Islet of Langerhans (tissue), 1 donor: ENCODE results near the gene KCNMA1.
A peak's percentile ranks its signal among the peaks of the same experiment; 100 is the strongest.
"Not testable (repeated sequence)": the region's sequence is repeated elsewhere in the genome, so short reads cannot be mapped to it uniquely, and the experiment has no call there.

Source experiments
- FAIRE-seq: peaks from one replicate; lab custom pipeline; 2011; peaks lifted over from hg19 to GRCh38; lab: Jason Lieb, UNC

Gene KCNMA1

GRCh38 chr10:77412573-77413133 is 225.0 kb downstream of the KCNMA1 start:
- not testable (repeated sequence) for FAIRE-seq

- no peak for FAIRE-seq
These were observed 225.8 kb downstream of the KCNMA1 start for GRCh38 chr10:77411805-77412204.

GRCh38 chr10:77410523-77410922 is 227.1 kb downstream of the KCNMA1 start:
- FAIRE-seq, result no peak

GRCh38 chr10:77409697-77410471 is 227.7 kb downstream of the KCNMA1 start:
- no peak for FAIRE-seq

GRCh38 chr10:77408259-77408658 is 229.3 kb downstream of the KCNMA1 start:
- FAIRE-seq, result no peak

- FAIRE-seq, result no peak
These were observed 230.7 kb downstream of the KCNMA1 start for GRCh38 chr10:77406764-77407430.

GRCh38 chr10:77405771-77406241 is 231.8 kb downstream of the KCNMA1 start:
- peak; percentile 81 for FAIRE-seq

- FAIRE-seq, result no peak
These were observed 232.8 kb downstream of the KCNMA1 start for GRCh38 chr10:77404810-77405209.

GRCh38 chr10:77403761-77404160 is 233.8 kb downstream of the KCNMA1 start:
- FAIRE-seq, result no peak

- no peak for FAIRE-seq
These were observed 235.9 kb downstream of the KCNMA1 start for GRCh38 chr10:77401683-77402082.

GRCh38 chr10:77400033-77400432 is 237.6 kb downstream of the KCNMA1 start:
- no peak for FAIRE-seq

- peak; percentile 96 for FAIRE-seq
These were observed 238.4 kb downstream of the KCNMA1 start for GRCh38 chr10:77398986-77399755.

- FAIRE-seq, result no peak
These were observed 239.1 kb downstream of the KCNMA1 start for GRCh38 chr10:77398558-77398957.

GRCh38 chr10:77397103-77397502 is 240.5 kb downstream of the KCNMA1 start:
- FAIRE-seq, result no peak

- FAIRE-seq, result no peak
These were observed 241.3 kb downstream of the KCNMA1 start for GRCh38 chr10:77396290-77396689.

GRCh38 chr10:77393821-77394501 is 243.6 kb downstream of the KCNMA1 start:
- no peak for FAIRE-seq

- no peak for FAIRE-seq
These were observed 244.2 kb downstream of the KCNMA1 start for GRCh38 chr10:77393411-77393810.

GRCh38 chr10:77392851-77393250 is 244.8 kb downstream of the KCNMA1 start:
- no peak for FAIRE-seq

- no peak for FAIRE-seq
These were observed 245.3 kb downstream of the KCNMA1 start for GRCh38 chr10:77392236-77392721.

GRCh38 chr10:77391605-77392235 is 245.9 kb downstream of the KCNMA1 start:
- no peak for FAIRE-seq

- no peak for FAIRE-seq
These were observed 247.1 kb downstream of the KCNMA1 start for GRCh38 chr10:77390481-77390891.
